Measurements from ENCODE around the gene SNN.

- TF ChIP-seq PAX5 (IDR thresholded peaks at IDR 0.05; ENCODE audit: insufficient read depth, low read length, severe bottlenecking) (no peak), TAF1 (IDR thresholded peaks at IDR 0.05; ENCODE audit: low read depth, low read length) (no peak)
Measured at GRCh38 chr16:11668623-11669379, 546 bp downstream of the SNN start.
